NCI-H82 treated with DMSO at 0.1 percent for 48 hours (cell line): ENCODE measurements around the gene CAMSAP1.

ENCODE experiments used
- DNase-seq: peaks from one replicate; lab custom pipeline; 2025; ENCODE audit not compliant: unreplicated experiment; lab: John Stamatoyannopoulos, UW

The CAMSAP1 gene

DNA sequence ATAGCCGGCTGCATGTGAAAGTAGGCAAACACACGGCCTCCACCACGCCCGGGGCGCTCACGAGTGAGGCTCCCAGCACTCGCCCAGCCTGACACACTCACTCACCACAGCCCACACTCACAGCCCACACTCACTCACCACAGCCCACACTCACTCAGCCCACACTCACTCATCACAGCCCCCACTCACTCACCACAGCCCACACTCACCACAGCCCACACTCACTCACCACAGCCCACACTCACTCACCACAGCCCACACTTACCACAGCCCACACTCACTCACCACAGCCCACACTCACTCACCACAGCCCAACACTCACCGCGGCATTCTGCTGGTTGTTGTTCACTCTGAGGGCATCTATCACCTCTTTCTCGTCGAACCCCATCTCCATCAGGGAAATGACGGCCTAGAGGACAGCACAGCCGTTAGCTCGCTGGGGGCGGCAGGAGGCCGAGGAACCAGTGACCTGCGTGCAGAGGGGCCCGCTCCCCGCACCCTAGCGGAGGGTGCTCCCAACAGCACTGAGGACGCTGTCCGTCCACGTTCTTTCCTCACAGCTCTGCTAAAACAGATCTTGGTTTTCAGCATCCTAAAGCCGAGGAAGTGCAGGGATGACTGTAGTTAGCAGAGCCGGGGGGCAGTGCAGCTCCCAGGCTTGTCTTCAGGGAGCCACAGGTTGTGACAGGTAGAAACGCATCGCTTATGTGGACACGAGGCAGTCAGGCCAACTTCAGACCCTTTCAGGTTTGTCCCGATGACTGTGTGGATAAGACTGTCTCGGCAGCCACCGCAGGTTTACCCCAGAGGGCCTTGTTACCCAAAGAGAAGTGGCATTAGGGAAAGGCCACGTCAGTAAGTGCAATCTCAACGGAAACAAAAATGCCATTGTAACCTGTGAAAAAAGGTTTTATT lies 32.3 kb upstream of the CAMSAP1 start:
- DNase-seq = no peak

DNA sequence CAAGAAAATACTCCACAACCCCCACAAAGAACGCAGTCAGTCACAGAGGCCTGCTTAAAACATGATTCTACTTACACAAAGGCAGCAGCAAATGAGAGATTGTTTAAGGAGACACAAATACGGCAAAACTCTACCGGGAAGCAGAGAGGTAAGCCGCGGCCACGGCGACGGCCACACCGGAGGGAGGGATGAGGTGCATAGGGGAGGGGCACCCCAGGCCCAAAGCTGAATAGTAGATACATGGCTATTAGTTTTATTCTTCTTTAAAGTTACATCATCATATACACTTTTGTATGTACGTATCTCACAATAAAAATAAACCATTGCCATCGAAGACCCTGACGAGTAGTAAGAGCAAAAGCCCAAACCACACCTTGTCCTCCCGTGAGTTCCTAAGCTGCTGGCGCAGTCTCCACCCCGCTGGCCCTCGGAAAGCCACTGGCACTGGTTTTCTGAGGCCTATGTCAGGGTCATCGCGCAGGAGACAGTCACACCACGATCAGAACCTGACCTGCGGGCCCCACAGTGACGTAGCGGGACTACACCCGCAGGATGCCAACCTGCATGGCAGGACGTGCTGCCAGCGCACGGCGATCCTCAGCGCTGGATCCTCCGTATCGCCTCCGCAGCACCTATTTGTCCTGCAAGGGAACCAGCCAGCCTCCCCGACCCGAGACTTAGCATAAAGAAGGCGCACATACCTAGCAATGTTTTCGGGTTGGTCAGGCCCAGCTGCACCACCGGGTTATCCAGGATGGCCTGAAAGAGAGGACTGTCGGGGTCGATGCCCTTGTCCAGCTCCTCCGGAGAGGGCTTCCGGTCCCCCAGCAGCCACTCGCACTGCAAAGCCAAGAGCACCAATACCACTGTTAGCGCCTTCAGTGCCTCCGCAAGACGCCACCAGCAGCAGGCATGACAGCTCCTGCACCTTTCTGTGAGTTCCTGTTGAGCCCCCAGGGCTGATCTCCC lies 30.5 kb upstream of the CAMSAP1 start:
- no peak for DNase-seq

DNA sequence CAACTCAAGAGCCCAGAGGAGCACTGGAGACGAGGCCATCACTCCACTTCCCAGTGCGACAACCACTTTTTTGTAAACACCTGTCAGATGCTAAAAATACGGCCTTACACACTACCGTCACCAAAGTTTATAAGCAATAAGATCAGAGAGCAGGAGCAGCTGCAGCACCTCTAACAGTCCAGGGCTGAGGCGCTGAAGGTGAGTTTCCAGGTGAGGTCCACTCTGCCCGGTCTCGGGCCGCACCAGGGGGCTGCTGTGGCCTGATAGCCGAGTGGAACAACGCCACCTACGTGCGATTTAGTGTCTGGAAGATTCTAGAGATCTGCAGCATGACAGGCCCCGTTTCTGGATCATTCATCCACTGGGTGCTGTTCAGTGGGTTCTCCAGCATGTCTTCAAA lies 25.8 kb upstream of the CAMSAP1 start:
- no peak for DNase-seq

- DNase-seq = no peak
These were observed 25.3 kb upstream of the CAMSAP1 start for GRCh38 chr9:135932656-135933055.

DNA sequence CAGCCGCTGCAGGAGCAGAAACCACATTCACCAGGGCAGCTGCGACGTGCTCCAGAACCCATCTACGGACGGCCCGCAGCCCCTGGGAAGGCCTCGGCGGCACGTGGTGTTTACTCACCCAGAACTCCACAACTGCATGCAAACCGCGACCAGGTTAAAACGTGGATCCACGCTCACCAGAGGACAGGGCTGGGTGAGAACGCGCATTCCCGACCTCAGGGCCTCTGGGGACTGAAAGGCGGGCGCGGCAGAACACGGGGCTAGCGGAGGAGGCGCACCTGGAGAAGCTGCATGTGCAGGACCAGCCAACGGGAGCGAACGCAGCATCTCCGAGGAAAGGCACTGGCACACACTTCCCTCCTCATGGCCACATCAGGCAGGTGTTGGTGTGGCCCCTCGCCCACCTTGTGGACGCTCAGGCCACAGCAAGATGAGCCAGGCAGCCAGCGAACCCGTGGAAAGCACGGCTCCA lies 24.0 kb upstream of the CAMSAP1 start:
- no peak for DNase-seq

GRCh38 chr9:135930446-135931345 lies 23.4 kb upstream of the CAMSAP1 start:
- no peak for DNase-seq

DNA sequence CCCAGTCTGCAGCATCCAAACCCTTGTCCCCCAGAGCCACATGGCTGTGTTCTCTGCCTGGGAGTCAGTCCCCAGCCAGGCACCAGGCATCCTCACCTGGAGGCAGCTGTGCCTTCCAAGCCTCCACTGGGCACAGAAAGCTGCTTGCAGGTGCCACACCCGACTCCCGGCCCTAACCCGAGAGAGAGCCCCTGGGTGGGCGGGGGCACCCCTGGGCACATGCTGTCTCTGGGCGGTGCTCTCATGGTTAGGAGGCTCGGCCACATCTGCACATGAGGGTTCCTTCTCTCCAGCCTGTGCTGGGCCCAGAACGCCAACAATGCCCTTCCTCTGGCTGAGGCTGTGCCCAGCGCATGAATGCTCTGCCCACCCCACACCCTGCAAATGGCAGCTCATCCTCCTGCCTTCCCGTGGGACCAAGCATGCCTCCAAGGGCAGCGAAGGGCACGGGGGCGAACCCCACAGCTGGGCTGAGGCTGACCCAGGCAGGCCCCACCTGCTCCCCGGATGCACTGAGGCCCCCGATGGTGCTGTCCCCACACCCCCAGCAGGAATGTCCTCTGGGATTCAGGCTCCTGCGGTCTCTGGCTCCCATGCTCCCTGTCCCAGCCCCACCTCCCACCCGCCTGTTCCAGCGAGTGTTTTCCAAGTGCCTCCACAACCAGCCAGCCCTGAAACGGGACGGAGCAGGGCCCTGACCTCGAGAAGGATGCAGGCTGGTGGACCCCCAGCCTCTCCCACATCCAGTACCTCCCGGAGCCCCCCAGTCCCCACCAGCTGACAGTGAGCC lies 22.5 kb upstream of the CAMSAP1 start:
- DNase-seq = no peak

- DNase-seq = no peak
These were observed 21.6 kb upstream of the CAMSAP1 start for GRCh38 chr9:135928731-135929655.

DNA sequence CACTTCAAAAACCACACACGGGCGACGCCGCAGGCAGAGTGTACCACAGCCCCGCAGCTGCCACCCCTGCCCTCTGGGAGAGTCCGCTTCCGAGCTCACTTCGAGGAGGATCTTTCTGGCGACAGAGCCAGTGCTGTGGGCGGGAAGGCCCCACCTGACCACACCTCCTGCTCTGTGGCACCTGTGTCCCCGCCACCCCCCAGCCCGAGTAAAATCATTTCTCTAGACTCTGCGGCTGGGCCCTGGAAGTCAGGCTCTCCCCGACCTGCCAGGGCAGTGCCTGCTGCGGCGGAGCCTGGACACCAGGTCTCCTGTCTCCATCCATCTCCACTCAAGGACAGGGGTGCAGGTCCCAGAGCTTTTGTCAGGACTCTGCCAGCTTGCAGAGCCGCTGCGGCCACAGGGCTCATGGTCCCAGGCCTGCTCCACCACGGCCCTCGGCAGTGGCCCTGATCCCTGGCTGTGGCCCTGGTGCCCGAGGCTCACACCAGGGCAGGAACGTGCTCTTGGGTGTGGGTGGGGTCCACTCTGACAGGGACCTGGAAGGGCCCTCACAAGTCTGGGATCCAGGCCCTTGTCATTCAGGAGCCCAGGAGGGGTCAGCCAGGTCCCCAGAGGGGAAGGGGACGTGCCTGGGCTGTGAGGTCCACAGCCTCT lies 20.9 kb upstream of the CAMSAP1 start:
- no peak for DNase-seq

DNA sequence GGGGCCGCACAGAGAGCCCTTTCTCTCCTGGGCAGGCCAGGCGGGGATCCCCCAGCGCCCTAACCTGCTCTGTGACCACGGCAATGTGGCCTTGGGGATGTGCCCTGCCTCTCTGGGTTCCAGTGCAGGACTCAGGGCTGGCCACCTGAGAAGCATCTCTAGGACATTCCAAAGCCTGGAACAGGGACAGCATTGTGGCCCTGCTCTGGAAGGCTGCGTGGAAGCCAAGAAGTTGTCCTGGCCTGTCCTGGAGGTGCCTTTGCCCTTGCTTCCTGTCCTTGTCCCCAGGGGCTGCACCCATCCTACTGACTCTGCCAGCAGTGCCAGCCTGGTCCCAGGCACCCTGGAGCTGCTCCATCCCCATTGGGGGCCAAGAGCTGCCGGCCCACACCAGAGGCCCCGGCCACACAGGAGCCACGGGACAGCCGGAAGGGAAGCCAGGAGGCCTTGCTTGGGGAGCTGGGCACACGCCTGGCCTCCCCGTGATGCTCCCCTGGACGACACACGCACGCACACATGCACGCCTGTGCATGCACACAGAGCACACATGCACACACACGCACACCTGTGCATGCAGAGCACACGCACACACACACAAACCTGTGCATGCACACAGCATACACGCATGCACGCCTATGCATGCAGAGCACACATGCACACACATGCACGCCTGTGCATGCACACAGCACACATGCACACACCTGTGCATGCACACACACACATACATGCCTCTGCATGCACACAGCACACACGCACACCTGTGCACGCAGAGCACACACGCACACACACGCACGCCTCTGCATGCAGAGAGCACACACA lies 20.1 kb upstream of the CAMSAP1 start:
- no peak for DNase-seq

GRCh38 chr9:135926402-135927194 lies 19.3 kb upstream of the CAMSAP1 start:
- DNase-seq = no peak

- no peak for DNase-seq
These were observed 18.3 kb upstream of the CAMSAP1 start for GRCh38 chr9:135925496-135926133.

DNA sequence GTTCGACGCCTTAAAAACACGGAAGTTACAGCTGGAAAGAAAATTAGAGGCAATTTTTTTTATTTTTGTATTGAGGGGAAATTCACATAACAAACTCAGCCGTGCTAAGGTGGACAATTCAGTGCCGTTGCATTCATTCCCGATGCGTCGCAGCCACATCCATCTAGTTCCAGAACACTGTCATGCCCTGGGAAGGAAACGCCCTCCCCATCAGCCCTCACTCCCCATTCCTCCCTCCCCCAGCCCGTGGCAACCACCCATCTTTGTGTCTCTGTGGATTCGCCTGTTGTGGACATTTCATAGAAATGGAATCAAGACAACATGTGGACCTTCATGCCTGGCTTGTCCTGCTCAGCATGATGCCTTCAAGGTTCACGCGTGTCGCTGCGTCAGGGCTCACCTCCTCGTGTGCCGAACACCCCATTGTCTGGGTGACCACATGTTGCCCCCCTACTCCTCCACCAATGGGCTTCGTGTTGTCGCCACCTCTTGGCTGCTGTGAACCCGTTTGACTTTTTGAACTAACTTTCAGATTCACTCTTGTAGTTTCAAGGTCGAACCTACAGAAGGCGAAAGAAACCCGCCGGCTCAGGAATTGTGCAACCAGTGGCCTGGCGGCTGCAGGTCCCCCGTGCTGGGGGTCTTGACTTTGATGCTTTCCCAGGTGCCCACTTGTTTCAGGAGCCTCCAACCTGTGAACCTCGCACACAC lies 17.4 kb upstream of the CAMSAP1 start:
- no peak for DNase-seq

- no peak for DNase-seq
These were observed 16.2 kb upstream of the CAMSAP1 start for GRCh38 chr9:135923508-135923907.

GRCh38 chr9:135921749-135922310 lies 14.5 kb upstream of the CAMSAP1 start:
- no peak for DNase-seq
